Ascending aorta (tissue), 2 donors: ENCODE measurements around the gene MAB21L1. TPM values are rescaled to one million over a fixed set of nuclear protein-coding genes. Genes with fewer than 3 reads are reported as not detected.
A peak's percentile ranks its signal among the peaks of the same experiment; 100 is the strongest.

ENCODE experiments used
- DNase-seq, 2 donors: peaks; one replicate each; pipeline ENCODE4 v3.0.0-alpha.2; 2019; ENCODE audit warnings: low spot score in 2 of 2
- H3K27ac ChIP-seq, 2 donors: fragments of 200-600 bp; sonication (generic); one replicate each; pipeline ENCODE4 v1.5.1; 2016 to 2017; ENCODE audit warnings: mild to moderate bottlenecking in 1 of 2
- H3K27me3 ChIP-seq: fragments of 200-600 bp; sonication (generic); one replicate; pipeline ENCODE4 v1.5.1; 2017
- H3K36me3 ChIP-seq, 2 donors: fragments of 200-600 bp; sonication (generic); one replicate each; pipeline ENCODE4 v1.5.1; 2016
- H3K4me1 ChIP-seq, 2 donors: fragments of 200-600 bp; sonication (generic); one replicate each; pipeline ENCODE4 v1.5.1; 2016 to 2017; ENCODE audit warnings: mild to moderate bottlenecking in 1 of 2
- H3K4me3 ChIP-seq, 2 donors: fragments of 200-600 bp; sonication (generic); one replicate each; pipeline ENCODE4 v1.5.1; 2016 to 2017; ENCODE audit warnings: mild to moderate bottlenecking in 1 of 2
- H3K9me3 ChIP-seq, 2 donors: fragments of 200-600 bp; sonication (generic); one replicate each; pipeline ENCODE4 v1.5.1; 2016
- intact Hi-C: fragments of 100-400 bp; cut with DNase I; formaldehyde crosslinking; loops from one replicate; pipeline ENCODE4 v1.15.1; 2023
- total RNA-seq: library from RNA; depleted of rRNA; stranded (reverse); fragments of >200 nt; gene quantifications from one replicate; pipeline ENCODE4 v1.1.0, GENCODE V29; 2016
- TF ChIP-seq, protein P1 (sequence below), 3 experiments: fragments of 200-600 bp in 2 of 3; fragments of 450-650 bp in 1 of 3; sonication (generic) in 2 of 3; IDR thresholded peaks; one replicate each; pipeline ENCODE4 v1.5.1; 2016 to 2019; ENCODE audit warnings: antibody characterized with exemption in 3 of 3, mild to moderate bottlenecking in 1 of 3, moderate library complexity in 1 of 3

Gene MAB21L1
- total RNA-seq, 1 donor from 2014 or later: not detected

DNA sequence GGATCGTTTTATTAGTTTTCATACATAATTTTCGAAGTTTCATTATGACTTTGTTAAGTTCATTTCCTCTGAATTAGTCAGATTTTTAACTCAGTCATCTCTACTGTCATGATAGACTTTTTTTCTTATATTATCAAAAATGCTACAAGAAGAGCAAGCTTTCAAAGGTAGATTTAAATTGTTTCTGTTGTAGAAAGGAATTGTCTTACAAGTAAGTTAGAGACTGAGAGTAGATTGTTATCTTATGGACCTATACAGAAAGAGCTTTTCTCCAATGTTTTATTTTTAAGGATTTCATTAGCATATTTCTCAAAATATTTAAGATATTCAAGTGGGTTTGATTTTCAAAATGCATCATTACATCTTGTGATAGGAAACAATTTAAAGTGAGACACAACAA lies 2.7 kb downstream of the MAB21L1 start:
- Histone ChIP-seq H3K36me3 (no peaks in the 10 kb centered on the region), H3K4me3 (no peak overlapping the region), H3K27me3 (no peaks in the 10 kb centered on the region), H3K9me3 (no peaks in the 10 kb centered on the region), H3K4me1 (peaks cover 0 to 3% of the 10 kb centered on the region in 2 donors), H3K27ac (no peak overlapping the region)
- TF ChIP-seq, protein P1, sequence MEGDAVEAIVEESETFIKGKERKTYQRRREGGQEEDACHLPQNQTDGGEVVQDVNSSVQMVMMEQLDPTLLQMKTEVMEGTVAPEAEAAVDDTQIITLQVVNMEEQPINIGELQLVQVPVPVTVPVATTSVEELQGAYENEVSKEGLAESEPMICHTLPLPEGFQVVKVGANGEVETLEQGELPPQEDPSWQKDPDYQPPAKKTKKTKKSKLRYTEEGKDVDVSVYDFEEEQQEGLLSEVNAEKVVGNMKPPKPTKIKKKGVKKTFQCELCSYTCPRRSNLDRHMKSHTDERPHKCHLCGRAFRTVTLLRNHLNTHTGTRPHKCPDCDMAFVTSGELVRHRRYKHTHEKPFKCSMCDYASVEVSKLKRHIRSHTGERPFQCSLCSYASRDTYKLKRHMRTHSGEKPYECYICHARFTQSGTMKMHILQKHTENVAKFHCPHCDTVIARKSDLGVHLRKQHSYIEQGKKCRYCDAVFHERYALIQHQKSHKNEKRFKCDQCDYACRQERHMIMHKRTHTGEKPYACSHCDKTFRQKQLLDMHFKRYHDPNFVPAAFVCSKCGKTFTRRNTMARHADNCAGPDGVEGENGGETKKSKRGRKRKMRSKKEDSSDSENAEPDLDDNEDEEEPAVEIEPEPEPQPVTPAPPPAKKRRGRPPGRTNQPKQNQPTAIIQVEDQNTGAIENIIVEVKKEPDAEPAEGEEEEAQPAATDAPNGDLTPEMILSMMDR (IDR thresholded peaks at IDR 0.05): no peak
- intact Hi-C loops: no loop called here
- no peak for DNase-seq

DNA sequence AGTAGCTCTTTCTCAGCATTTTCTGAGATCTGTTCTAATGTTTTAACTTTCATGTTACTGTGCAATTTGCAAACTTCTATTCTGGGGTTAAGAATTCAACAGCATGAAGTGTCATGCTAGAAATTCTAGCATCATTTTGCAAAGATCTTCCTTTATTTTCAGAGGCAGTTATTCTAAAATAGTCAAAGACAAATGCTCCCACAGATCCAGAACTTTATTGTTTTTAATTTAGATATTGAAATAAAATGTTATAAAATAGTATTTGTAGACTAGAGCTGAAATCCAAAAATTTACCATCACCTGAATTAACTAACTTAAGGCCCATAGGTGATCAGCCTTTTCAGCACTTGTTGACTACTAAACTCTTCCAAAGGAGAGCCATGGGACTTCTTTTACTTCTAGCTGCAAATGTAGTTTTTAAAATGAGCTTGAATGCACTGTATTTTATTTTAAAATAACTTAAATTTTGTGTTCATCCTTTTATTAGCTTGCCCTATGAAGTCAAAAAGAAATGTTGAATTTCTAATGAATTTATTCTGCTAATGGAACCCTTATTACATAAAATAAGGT lies 3.2 kb downstream of the MAB21L1 start:
- Histone ChIP-seq H3K27ac (no peak overlapping the region), H3K36me3 (no peaks in the 10 kb centered on the region)
- intact Hi-C loops: no loop called here

DNA sequence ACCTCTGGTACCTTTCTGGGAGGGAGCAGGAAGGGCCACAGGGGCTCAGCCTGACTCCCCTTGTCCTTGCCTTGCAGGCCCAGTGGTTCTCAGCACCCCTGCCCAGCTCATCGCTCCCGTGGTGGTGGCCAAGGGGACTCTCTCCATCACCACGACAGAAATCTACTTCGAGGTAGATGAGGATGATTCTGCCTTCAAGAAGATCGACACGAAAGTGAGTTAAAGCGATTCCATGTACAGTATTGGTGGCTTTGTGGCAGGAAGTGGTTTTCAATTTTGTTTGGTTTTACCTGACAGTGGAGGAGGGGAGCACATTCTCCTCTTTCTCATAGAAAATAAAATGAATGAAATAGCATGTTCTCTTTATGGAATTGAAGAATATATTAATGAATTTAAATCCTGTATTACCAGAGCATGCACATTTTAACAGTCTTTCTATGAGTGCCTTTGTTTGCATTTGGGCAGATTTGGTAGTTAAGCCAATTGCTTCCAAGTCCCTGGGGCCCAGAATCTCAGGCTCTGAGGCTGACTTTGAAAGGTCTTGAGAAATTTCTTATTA lies 4.1 kb downstream of the MAB21L1 start:
- no peaks in the 10 kb centered on the region for H3K9me3 ChIP-seq
- no peak for DNase-seq
- H3K4me3 ChIP-seq: no peak overlapping the region

More for the DNA sequence above, 3.2 kb downstream of the MAB21L1 start:
- Histone ChIP-seq H3K4me3 (no peak overlapping the region), H3K27me3 (no peaks in the 10 kb centered on the region), H3K9me3 (no peaks in the 10 kb centered on the region), H3K4me1 (peaks cover 0 to 3% of the 10 kb centered on the region in 2 donors)
- DNase-seq: no peak
- TF ChIP-seq, protein P1 (IDR thresholded peaks at IDR 0.05): no peak

DNA sequence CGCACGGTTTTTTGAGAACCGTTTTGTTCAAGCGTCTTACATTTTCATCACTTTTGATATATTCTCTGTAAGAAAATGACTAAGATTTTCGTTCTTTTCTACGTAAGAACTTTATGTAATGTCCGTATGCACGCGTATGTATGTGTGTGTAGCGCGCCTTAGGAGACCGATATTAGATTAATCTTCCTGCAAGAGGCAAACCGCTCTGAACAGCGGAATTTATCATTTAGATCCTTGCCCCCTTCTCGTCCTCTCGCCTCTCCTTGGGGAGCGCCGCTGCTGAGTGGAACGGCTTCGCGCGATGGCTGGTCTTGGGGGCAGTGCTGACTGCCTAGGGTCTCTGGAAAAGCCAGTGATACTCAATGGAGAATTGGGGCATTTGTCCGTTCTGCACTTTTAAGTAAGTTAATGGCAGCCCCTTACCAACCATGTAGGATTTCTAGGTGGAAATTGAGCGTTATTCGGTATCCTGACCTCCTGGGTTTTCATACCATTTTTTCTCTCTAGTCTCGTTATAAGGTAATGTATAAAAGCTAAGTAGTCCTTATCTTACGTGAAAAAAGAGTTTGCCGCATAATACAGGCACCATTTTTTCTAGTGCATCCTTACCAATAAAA lies 4.7 kb downstream of the MAB21L1 start:
- TF ChIP-seq, protein P1 (IDR thresholded peaks at IDR 0.05): no peak
- no peaks in the 10 kb centered on the region for H3K27me3 ChIP-seq
- intact Hi-C loops: no loop called here
- no peak overlapping the region for H3K27ac ChIP-seq
- no peaks in the 10 kb centered on the region for H3K9me3 ChIP-seq
- H3K4me3 ChIP-seq: peak overlapping the region in 1 of 2 donors; percentile 68
- DNase-seq: no peak
- peaks cover 0 to 3% of the 10 kb centered on the region in 2 donors for H3K4me1 ChIP-seq
- H3K36me3 ChIP-seq: no peaks in the 10 kb centered on the region

More for the DNA sequence above, 4.1 kb downstream of the MAB21L1 start:
- Histone ChIP-seq H3K27me3 (no peaks in the 10 kb centered on the region), H3K27ac (no peak overlapping the region), H3K4me1 (peaks cover 0 to 3% of the 10 kb centered on the region in 2 donors), H3K36me3 (no peaks in the 10 kb centered on the region)
- intact Hi-C loops: no loop called here
- TF ChIP-seq, protein P1 (IDR thresholded peaks at IDR 0.05): no peak

DNA sequence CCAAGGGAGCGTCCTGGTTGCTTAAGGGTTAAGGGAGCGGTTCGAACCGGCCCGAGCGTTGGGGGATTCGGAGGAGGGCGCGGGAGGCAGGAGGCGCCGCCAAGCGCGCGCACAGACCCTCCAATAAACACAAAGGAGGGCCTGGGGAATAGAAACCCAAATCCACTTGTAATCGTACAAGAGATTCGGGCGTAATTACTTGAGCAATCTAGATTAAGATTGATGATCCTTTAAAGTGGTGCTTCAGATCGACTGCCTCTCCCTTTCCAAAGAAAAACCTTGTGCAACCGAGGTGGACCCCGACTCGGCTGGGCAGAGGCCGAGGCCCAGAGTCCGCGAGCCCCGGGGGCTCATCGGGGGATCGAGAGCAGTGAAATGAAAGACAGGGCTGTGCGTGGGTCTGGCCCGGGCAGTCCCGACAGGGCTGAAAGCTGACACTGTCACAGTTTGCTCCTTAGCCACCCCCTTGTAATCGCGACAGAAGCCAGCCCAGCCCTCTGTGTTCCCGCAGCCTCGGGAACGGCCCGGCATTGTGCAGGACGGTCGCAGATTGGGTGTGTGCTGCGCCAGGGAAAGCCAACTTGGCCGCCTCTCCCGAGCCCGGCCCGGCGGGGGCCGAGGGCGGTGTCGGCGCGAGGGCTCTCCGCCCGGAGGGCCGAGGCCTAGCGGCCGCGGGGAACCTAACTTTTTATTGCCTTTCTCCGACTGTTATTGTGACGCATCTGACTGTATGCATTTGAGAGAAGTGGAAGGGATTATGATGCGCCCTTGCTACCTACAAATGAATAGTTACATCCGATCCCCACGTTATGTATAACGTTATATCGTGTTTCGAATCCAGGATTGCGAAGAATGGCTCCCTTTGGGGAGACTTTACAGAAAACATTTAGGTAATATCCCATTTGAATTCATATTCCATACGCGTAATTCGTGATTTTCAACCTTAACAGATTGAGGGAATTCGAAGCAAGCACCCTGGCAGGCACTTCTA lies 5.5 kb downstream of the MAB21L1 start:
- DNase-seq: no peak
- Histone ChIP-seq H3K27me3 (no peaks in the 10 kb centered on the region), H3K27ac (peak overlapping the region; percentile 28 to 35), H3K36me3 (no peaks in the 10 kb centered on the region), H3K4me1 (peaks cover 0 to 3% of the 10 kb centered on the region in 2 donors), H3K4me3 (peak overlapping the region; percentile 45 to 68), H3K9me3 (no peaks in the 10 kb centered on the region)
- TF ChIP-seq, protein P1 (IDR thresholded peaks at IDR 0.05): no peak
- intact Hi-C loops: no loop called here
